GM19351 (cell line): Measurements from ENCODE around the gene EXD3.

ENCODE experiments used
- ATAC-seq: cut with Tn5 transposase; IDR thresholded peaks from one replicate; pipeline ENCODE4 v1.9.1; 2021; ENCODE audit warnings: mild to moderate bottlenecking, moderate library complexity; ENCODE audit not compliant: unreplicated experiment

Gene EXD3

DNA sequence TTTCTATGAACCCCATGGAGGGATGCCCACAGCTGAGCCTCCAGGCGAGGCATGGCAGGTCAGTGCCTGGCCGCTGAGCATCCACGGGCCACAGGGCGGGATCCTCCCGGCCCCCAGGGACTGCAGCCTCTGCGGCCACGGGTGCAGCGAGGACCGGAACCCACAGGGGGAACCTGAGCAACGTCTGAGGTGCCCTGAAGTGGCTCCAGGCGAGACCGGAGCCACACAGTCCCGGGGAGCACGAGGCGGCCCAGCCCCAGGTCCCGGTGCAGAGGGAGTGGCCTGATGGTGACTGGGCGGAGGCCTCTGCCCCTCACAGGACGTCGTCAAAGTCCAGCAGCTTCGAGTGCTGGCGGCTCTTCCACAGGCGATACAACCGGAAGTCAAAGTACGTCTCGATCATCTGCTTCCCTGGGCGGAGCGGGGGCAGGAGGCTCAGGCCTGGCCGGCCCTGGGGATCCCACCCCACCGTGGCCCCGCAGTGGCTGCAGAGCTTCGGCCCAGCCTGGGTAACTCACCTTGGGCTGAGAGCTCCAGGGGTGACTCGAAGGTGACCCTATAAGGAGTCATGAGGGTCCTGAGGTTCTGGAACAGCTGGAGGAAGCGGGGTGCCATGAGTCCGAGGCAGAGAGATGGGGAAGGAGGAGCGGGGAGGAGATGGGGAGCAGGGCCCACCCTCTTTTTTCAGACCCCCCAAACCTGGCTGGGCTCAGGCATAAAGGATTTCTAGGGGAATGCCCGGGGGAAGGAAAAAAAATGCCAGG, 26.3 kb upstream of the EXD3 start:
- no peak for ATAC-seq

GRCh38 chr9:137448602-137448962, 25.6 kb upstream of the EXD3 start:
- no peak for ATAC-seq

DNA sequence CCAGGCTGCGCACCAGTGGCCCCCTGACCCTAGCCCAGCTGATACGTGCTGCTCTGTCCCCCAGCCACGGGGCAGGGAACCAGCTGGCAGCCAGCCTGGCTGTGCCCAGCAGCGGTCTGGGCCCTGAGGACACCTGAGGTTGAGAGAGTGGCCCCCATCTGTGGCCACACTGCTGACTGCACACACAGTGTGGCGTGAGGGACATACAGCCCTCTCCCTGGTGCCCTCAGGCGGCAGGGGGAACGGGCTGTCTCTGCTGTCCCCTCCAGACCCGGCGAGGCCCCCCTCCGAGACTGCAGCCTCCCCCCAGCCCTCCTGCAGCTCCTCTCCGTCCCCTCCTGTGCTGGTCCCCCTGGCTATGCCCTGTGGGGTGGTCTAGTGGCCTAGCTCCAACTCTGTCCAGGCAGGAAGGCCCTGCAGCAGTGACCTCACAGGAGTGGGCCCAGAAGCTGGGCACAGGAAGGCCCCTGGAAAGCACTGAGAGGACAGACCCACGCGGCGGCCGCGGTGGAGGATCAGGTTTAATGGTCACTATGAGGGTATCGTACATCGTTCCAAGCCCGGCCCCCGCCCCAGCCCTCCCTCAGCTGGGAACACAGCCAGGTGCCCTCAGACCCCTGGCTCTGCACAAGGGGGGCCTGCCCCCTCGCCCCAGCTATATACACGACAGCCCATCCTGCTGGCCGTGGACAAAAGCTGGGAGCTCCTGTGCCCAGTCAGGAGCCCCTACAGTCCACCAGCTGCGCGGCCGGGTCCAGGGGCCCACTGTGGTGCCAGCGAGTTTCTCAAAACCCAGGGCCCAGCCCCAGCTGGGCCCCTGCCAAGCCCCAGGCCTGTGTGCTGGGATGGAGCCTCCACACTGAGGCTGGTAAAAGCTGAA, 25.0 kb upstream of the EXD3 start:
- no peak for ATAC-seq

GRCh38 chr9:137446851-137447471, 24.0 kb upstream of the EXD3 start:
- ATAC-seq: no peak

GRCh38 chr9:137445930-137446431, 23.0 kb upstream of the EXD3 start:
- no peak for ATAC-seq

DNA sequence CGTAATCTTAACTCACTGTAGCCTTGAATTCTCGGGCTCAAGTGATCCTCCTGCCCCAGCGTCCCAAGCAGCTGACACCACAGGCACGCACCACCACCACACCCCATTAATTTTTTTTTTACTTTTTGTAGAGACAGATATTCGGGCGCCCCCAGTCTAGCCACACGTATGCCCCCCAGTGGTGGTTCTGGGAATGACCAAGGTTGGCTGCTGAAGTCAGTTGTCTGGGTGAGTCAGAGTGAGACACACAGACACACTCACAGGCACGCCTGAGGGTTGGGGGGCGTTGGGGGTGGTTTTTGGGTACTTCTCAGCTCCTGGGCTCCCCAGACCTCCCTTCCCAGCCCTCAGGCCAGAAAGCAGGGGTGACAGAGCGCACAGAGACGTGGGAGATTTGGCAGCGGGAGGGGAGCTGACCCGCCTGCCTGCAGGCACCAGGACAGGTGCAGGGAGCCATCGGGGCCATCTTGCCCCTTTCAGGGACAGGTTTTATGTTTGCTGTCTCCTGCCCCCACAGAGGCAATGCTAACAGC, 22.4 kb upstream of the EXD3 start:
- ATAC-seq: peak; percentile 66

GRCh38 chr9:137444106-137444790, 21.3 kb upstream of the EXD3 start:
- no peak for ATAC-seq

DNA sequence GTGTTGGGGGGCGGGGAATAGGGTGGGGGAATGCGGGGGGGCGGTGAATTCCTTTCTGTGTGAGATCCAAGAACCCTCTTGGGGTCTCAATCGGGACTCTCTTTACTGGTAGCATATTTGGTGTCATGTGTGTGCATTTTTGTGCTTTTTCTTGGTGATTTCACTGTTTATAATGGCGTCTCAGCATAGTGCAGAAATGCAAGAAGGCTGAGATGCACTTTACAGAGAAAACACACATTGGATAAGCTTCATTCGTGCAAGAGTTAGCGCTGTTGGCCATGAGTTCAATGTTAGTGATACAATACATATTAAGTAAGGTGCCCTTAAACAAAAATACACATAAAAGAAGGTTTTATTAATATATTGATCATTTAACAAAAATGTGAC, 19.0 kb upstream of the EXD3 start:
- no peak for ATAC-seq

DNA sequence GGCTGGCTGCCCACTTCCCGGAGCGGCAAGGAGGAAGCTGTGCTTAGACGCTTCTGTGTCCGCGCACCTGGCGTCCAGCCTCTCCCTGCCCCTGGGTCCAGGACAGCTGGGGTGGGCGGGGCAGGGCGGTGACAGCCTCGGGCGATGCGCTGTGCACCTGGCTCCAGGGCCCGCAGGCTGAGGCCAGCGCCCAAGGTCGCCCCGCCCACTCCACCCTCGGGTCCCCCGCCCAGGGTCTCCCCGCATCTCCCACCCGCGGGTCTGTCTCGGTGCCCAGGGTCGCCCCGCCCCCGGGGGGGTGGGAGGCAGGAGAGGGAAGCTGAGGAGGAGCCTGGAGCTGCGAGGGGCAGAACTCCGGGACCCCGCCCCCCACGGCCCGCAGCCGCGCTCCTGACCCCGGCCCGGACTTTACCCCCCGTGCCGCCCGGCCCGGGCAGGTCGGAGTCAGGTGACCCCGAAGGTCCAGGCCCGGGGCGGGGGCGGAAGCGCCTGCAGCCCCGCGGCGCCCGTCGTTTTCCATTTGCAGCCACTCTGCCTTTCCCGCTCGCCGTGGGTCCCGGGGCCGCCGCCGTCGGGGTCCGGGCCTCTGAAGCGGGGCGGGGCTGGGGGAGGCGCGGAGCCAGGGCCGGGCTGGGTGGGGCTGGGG, 18.4 kb upstream of the EXD3 start, which contains the start of gene ENTPD8:
Gene ENTPD8, minus strand, starts transcription at position 69 of the 646 bp plus-strand sequence. CDS start 3,072 bp downstream, outside the sequence.
- ATAC-seq: no peak

GRCh38 chr9:137439158-137439714, 16.3 kb upstream of the EXD3 start:
- no peak for ATAC-seq

DNA sequence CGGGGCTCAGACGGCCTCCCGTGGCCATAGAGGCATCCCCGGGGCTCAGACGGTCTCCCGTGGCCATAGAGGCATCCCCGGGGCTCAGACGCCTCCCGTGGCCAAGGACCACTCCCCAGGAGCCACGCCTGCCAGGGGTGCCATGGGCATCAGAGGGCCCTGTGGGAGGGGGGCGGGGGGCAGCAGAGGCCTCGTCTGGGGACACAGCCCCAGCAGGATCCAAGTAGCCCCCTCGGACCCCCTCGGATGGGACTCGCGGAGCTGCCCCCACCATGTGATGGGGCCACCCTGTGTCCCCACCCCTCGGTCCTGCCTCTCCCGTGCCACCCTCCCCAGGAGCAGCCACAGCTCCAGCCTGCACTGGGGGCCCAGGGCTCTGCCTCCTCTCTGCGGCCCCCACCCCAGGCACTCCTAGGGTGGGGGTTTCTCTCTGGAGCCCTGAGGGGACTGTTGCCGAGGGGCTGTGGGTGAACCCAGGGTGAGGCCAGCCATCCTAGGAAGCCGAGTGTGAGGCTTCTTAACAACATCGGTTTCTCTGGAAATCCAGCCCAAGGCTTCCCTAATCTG, 15.7 kb upstream of the EXD3 start:
- ATAC-seq: no peak

DNA sequence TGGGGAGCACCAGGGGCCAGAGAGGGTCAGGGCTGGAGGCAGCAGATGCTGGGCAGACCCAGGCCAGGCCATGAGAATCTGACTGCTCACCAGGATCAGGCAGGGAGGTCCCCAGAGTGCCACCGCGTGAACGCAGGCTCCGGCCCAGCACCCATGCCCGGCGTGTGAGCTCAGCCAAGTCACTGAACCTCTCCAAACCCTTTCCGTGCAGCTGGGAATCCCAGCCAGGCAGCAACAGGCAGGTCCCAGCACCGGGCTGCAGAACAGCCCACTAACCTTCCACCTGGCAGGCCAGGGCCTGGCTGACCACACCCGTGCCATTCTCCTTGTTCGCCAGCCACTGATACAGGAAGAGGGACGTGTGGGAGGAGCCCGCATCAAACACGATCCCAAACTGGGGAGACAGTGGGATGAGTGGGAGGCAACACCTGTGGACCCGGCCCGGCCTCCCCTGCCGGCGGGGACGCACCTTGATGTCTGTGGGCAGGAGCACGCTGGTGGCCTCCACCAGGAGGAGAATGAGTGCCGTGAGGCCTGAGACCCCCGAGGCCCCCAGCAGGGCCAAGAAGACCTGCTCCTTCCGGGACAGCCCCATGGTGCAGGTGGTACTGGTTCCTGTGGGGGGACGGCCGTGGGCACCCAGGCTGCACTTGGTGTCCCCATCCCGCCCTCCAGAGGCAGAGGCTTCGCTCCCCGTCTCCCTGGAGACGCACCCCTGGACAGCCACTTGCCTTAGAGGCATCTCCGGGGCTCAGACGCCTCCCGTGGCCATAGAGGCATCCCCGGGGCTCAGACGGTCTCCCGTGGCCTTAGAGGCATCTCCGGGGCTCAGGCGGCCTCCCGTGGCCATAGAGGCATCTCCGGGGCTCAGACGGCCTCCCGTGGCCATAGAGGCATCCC, 15.0 kb upstream of the EXD3 start:
- no peak for ATAC-seq

DNA sequence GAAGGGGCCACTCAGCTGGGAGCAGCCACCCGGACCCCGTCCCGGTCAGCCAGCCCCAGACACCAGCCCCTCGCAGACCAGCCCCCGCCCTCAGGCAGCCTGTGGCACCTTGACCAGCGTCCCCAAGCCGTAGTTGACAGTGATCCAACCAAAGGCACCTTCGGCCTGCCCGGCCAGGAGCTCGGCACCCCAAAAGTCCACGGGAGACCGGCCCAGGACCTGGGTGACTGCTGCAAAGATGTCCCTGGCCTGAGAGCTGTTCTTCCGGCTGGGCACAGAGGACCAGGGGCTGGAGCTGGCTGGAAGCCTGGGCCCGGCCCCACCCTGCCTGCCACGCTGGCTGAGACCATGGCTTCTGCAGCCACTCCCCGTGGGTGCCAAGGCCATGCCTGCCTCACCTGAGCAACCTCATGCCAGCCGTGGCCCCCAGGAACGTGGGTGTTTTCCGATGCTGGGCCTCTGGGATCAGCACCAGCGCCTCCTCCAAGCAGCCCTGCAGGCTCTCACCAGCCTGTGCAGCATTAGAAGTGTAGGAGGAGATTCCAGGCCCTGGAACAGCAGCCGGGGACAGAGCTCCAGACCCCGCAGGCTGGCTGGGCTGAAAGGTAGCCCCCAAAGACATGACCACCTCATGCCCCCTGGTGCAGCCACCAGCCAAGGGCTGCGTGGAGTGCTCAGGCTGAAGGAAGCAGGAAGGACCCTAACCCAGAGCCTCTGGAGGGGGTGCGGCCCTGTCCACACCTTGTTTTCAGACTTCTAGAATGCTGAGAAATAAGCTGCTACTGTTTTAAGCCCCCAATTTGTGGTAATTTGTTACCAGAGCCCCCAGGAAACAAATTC, 14.0 kb upstream of the EXD3 start:
- ATAC-seq: no peak

- no peak for ATAC-seq
Observed at GRCh38 chr9:137435980-137436760, 13.2 kb upstream of the EXD3 start.

DNA sequence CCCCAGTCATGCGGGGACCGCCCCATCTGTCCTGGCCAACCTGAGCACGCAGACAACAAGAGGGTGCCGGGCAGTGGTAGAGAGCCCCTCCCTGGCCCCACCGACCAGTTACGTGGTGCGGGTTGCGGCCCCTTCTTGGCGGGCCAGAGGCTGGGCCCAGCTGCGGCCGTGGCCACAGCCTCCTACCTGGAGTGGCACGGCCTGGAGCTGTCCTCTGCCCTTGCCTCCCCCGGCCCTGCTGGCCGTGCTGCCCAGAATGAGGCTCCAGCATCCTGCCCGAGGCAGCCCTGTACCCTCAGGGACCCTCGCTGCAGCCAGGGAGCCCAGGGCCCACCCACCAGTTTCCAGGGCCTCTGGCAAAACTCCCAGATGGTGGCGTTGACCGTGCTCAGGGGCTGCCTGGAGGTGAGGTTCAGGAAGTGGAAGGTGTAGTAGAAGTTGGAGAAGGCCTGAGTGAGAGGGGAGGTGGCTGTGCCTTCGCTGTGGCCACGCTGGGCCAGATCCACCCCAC, 12.5 kb upstream of the EXD3 start:
- ATAC-seq: no peak

DNA sequence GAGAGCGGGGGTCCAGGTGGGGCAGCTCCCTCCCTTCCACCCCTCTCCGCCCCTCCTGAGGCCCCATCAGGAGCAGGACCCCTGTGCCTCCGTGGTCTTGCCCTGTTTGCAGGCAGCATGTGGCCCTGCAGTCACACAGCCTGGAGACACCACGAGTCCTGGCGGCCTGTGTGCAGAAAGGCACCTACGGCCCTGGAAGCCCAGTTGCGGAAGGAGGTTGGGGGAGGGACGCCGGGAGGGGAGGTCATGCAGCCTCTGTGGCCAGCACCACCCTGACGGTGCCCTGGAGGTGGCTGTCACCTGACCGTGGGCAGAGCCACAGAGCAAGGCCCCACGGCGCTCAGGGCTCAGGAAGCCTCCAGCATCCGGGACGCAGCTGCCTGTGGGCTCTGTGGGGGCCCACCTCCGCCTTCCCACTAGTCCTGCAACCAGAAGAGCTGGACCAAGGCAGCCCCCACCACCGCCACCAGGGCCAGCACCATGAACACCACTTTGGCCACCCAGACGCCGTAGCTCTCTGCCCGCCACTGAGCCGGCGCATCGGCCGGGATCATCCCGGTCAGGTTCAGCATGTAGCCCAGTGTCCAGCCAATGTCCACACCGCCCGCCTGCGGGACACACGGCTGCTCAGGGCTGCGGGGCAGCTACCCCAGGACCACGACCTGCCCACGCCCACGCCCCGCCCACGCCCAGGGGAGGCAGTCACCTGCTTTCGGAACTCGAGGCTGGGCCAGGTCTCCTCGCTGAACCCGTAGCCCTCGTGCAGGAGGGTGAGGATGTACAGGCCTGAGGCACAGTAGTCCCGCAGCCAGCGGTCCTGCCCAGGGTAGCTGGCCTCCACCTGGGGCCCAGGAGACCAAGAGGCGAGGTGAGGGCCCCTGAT, 11.8 kb upstream of the EXD3 start:
- ATAC-seq: no peak
